Osteocyte (in vitro differentiated cells): ENCODE measurements around the gene TPSD1. TPM values are rescaled to one million over a fixed set of nuclear protein-coding genes. Genes with fewer than 3 reads are reported as not detected.
"Not testable (repeated sequence)": the region's sequence is repeated elsewhere in the genome, so short reads cannot be mapped to it uniquely, and the experiment has no call there.

Experiments used
- DNase-seq: peaks from one replicate; pipeline ENCODE4 v3.0.0; 2021; ENCODE audit warnings: mixed read lengths; ENCODE audit not compliant: unreplicated experiment; ENCODE audit errors: extremely low spot score
- H3K27ac Mint-ChIP-seq: one replicate; pipeline ENCODE4 v1.8.0; 2021; ENCODE audit warnings: mild to moderate bottlenecking, mixed read lengths; ENCODE audit not compliant: unreplicated experiment
- H3K27me3 Mint-ChIP-seq: one replicate; pipeline ENCODE4 v1.8.0; 2021; ENCODE audit warnings: mixed read lengths; ENCODE audit not compliant: unreplicated experiment
- H3K36me3 Mint-ChIP-seq: one replicate; pipeline ENCODE4 v1.8.0; 2021; ENCODE audit warnings: mixed read lengths; ENCODE audit not compliant: unreplicated experiment
- H3K4me1 Mint-ChIP-seq: one replicate; pipeline ENCODE4 v1.8.0; 2021; ENCODE audit warnings: mixed read lengths; ENCODE audit not compliant: unreplicated experiment
- H3K4me3 Mint-ChIP-seq: one replicate; pipeline ENCODE4 v1.8.0; 2021; ENCODE audit warnings: mild to moderate bottlenecking, moderate library complexity, mixed read lengths; ENCODE audit not compliant: unreplicated experiment
- H3K9me3 Mint-ChIP-seq: one replicate; pipeline ENCODE4 v1.8.0; 2021; ENCODE audit warnings: mixed read lengths; ENCODE audit not compliant: unreplicated experiment
- total RNA-seq: library from RNA; stranded (reverse); gene quantifications from 2 replicates; pipeline ENCODE4 v1.2.1, GENCODE V29; 2021
- TF ChIP-seq, protein P1 (sequence below): fragments of 200-600 bp; sonication (generic); IDR thresholded peaks from 2 replicates; pipeline ENCODE4 v1.5.0; 2021; ENCODE audit warnings: antibody characterized with exemption, mild to moderate bottlenecking, moderate library complexity

The TPSD1 gene
- total RNA-seq, 1 donor from 2014 or later = not detected

DNA sequence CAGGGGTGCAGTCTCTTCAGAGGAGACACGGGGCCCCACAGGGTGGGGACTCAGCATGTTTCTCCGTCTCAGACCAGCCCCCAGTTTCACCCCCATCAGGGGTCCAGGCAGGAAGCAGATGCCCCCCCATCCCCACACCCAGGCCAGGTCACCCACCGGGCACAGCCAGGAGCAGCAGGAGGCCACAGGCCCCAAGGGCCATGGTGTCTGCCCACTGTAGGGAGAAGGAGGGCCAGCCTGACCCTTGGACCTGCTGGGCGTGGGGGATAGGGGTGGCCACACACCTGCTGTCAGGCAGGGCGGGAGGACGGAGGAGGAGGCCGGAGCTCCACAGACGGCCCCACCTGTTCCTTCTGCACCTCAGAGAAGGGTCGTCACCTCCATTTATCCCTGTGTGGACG, 30.8 kb upstream of the TPSD1 start, which contains the start of gene TPSG1:
TPSG1 (minus strand) TSS at position 218 of the 401 bp plus-strand sequence; CDS start at position 202, 16 bp downstream.
- no peaks in the 10 kb centered on the region for H3K9me3 Mint-ChIP-seq
- H3K4me1 Mint-ChIP-seq = no peaks in the 10 kb centered on the region
- no peak within 1 kb of the TSS for H3K27ac Mint-ChIP-seq
- no peaks in the 10 kb centered on the region for H3K27me3 Mint-ChIP-seq
- DNase-seq = no peak
- no peak within 1 kb of the TSS for H3K4me3 Mint-ChIP-seq
- TF ChIP-seq, protein P1, sequence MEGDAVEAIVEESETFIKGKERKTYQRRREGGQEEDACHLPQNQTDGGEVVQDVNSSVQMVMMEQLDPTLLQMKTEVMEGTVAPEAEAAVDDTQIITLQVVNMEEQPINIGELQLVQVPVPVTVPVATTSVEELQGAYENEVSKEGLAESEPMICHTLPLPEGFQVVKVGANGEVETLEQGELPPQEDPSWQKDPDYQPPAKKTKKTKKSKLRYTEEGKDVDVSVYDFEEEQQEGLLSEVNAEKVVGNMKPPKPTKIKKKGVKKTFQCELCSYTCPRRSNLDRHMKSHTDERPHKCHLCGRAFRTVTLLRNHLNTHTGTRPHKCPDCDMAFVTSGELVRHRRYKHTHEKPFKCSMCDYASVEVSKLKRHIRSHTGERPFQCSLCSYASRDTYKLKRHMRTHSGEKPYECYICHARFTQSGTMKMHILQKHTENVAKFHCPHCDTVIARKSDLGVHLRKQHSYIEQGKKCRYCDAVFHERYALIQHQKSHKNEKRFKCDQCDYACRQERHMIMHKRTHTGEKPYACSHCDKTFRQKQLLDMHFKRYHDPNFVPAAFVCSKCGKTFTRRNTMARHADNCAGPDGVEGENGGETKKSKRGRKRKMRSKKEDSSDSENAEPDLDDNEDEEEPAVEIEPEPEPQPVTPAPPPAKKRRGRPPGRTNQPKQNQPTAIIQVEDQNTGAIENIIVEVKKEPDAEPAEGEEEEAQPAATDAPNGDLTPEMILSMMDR = no peak
- H3K36me3 Mint-ChIP-seq = peaks cover 3% of the 10 kb centered on the region

DNA sequence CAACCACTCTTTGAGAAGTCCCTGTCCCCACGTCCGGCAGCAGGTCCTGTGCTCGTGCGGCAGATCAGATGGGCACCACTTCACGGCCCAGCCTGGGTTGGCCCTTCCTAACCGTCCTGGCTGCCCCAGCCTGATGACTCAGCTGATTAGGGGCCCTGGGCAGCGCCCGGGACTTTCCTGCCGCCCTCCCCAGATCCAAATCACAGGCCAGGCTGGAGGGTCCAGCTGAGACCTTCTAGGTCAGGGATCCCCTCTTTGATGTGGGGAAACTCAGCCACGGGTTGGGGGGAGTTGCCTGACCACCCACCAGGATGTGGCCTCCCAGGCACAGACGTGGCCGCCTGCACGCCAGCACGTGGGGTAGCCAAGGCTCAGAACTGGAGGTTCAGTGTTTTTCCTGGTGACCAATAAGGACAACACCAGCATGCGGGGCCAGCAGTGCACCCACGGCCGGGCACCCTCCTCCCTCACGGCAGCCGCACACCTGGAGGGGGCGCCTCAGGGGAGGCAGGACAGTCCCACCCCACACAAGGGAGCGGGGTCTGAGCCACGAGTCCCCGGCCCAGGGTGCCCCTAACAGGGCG, 30.0 kb upstream of the TPSD1 start:
- not testable (repeated sequence) for H3K27ac Mint-ChIP-seq, H3K27me3 Mint-ChIP-seq, H3K36me3 Mint-ChIP-seq, H3K9me3 Mint-ChIP-seq, H3K4me1 Mint-ChIP-seq, H3K4me3 Mint-ChIP-seq, DNase-seq

DNA sequence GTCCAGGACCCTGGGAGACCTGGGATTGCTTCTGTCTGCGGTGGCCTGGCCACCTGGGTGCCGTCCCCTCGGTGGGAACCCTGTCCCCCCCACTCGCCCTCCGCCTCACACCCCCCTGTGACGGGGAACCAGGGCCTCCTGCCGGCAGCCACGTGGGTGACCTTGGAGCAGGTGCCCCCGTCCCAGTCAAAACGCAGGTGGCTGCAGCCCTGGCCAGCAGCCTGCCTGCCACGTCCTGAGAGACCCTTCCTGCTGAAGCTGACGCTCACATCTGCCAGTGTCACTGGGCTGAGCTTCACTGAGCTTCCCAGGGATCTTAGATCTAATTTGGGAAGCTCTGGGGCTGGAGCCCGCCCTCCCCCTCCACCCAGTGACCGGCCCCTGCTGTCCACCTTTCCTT, 29.2 kb upstream of the TPSD1 start:
- not testable (repeated sequence) for H3K36me3 Mint-ChIP-seq, DNase-seq, H3K9me3 Mint-ChIP-seq, H3K4me3 Mint-ChIP-seq, H3K27me3 Mint-ChIP-seq, H3K27ac Mint-ChIP-seq, H3K4me1 Mint-ChIP-seq

DNA sequence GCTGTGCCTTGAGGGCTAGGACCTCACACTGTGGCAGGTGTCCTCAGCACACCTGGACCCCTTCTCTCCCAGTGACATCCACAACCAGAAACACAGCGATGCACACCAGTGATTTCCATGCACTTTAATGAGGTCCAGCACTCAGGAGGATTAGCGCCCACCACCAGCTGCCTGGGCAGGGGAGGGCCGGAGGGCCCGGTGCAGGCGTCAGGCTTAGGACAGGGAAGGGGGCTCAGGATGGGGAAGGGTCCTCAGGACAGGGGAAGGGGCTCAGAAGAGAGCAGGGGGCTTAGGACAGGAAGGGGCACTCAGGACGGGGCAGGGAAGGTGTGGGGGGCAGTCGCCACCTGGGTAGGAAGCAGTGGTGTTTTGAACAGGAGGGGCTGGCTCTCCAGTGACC, 27.6 kb upstream of the TPSD1 start:
- not testable (repeated sequence) for H3K36me3 Mint-ChIP-seq, DNase-seq, H3K4me3 Mint-ChIP-seq, H3K4me1 Mint-ChIP-seq, H3K27ac Mint-ChIP-seq, H3K9me3 Mint-ChIP-seq, H3K27me3 Mint-ChIP-seq

DNA sequence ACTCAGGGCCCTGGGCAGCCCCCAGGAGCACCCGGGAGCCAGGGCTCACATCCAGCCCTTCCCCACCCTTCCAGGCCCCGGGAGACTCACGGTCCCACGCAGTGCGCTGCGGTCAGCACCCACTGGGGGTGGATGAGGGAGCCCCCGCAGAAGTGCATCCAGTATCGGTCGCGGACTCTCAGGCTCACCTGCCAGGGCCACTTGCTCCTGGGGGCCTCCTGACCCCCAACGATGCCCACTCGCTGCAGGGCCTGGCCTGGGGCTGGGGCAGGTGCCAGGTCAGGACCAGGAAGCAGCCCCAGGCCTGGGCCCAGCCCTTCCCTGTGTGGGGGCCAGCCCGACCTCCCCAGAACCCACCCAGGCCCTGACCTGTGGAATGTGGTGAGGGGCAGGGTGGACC, 26.4 kb upstream of the TPSD1 start:
- H3K4me1 Mint-ChIP-seq, H3K27ac Mint-ChIP-seq, DNase-seq, H3K27me3 Mint-ChIP-seq, H3K4me3 Mint-ChIP-seq, H3K36me3 Mint-ChIP-seq, H3K9me3 Mint-ChIP-seq: not testable (repeated sequence)

DNA sequence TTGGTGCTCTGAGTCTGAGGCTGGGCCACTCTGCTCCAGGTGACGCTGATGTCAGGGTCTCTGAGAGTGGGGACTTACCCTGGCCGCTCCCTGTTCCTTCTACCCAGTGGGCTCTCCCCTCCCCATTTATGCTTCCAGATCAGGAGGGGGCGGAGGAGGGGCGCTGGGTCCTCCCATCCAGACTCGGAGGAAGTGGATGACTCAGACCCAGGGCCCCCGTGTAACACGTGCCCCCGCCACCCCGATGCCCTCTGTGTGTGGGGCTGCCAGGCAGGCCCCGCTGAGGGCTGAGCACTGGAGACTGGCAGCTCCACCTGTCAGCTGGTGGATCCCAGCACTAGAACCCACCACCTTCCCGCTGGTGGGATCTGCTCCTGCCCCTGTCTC, 25.8 kb upstream of the TPSD1 start, which contains the start of gene TPSB2:
TPSB2 (minus strand) TSS at position 101 of the 387 bp plus-strand sequence. CDS start 233 bp downstream, outside the sequence.
- H3K27me3 Mint-ChIP-seq, DNase-seq, H3K9me3 Mint-ChIP-seq, H3K27ac Mint-ChIP-seq, H3K4me1 Mint-ChIP-seq, H3K4me3 Mint-ChIP-seq, H3K36me3 Mint-ChIP-seq: not testable (repeated sequence)

DNA sequence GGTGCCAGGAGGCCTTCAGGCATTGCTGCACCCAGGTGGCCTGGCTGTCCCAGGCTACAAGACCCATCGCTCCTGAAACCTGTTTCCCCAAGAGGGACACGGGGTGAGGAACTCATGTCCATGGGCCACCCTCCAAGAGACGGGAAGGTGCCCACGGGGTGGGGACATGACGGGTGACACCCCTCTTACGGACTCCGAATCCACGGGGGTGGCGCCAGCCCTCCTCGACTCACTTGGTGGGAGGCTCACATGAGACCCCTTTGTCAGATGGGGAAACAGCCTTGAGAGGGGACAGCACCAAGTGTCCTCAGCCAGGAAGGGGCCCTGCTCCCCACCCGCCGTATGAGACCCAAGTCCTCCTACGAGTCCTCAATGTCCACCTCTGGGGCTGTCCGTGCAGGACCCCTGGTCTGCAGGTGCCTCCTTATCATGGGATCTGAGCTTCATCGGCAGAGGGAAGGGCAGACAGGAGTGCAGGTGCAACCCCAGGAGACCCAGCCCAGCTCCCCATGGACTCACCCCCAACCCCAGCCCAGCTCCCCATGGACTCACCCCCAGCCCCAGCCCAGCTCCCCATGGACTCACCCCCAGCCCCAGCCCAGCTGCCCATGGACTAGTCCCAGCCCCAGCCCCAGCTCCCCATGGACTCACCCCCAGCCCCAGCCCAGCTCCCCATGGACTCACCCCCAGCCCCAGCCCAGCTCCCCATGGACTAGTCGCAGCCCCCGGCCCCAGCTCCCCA, 25.2 kb upstream of the TPSD1 start:
- not testable (repeated sequence) for H3K9me3 Mint-ChIP-seq, DNase-seq, H3K27ac Mint-ChIP-seq, H3K4me3 Mint-ChIP-seq, H3K36me3 Mint-ChIP-seq, H3K4me1 Mint-ChIP-seq, H3K27me3 Mint-ChIP-seq

DNA sequence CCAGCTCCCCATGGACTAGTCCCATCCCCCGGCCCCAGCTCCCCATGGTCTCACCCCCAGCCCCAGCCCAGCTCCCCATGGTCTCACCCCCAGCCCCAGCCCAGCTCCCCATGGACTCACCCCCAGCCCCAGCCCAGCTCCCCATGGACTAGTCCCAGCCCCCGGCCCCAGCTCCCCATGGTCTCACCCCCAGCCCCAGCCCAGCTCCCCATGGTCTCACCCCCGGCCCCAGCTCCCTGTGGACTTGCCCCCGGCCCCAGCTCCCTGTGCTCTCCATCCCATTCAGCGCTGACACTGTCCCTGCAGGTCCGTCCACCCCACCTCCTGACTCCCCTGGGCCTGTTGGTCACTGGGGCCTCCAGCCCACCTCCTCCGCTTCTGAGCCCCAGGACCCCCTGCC, 24.6 kb upstream of the TPSD1 start:
- not testable (repeated sequence) for H3K27ac Mint-ChIP-seq, H3K4me1 Mint-ChIP-seq, H3K27me3 Mint-ChIP-seq, H3K36me3 Mint-ChIP-seq, DNase-seq, H3K4me3 Mint-ChIP-seq, H3K9me3 Mint-ChIP-seq

DNA sequence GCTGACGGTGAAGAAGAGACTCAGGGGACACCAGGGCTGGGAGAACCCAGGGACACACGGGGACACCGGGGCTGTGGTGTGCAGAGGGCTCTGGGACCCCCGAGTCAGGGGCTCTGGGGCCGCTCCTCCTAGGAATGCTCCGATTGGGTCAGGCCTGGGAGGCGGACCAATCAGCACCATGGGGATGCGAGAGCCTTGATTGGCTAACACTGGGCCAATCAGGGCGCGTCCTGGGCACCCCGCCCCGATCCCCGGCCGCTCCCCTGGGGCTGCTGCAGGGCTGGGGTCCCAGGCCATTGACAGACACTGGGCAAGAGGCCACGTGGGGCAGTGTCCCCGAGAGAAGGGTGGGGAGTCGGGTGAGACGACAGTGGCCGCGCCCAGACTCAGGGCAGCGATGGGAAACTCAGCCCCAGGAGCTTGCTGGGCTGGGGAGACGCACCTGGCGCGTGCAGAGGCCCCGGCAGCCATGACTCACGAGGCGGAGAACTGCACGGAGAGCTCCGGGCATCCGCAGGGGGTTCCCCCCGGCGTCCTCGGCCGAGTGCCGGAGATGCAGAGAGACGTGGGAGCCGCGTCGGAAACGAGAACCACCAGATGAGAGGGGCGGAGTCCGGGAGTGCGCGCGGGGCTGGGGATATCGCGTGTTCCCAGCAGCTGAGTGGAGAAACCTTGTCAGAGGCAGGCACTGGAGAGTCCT, 23.7 kb upstream of the TPSD1 start:
- not testable (repeated sequence) for H3K4me1 Mint-ChIP-seq, H3K4me3 Mint-ChIP-seq, H3K36me3 Mint-ChIP-seq, H3K27me3 Mint-ChIP-seq, H3K9me3 Mint-ChIP-seq, DNase-seq, H3K27ac Mint-ChIP-seq

DNA sequence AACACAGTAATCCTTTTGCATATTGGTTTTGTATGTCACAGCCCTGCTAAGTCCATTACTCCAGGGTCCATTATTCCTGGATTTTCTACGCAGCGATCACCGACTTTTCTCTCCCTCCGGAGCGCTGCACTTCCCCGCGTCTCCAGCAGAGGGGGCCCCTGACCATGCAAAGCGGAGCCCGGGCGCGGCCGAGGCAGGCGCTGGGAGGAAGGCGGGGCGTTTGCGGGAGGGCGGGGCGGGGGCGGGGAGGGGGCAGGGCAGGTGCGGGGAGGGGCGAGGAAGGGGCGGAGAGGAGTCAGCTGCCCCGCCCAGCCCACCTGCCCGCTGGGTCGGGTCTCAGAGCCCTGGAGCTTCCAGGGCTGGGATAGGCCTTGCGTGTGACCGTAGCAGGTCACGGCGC, 19.2 kb upstream of the TPSD1 start:
- not testable (repeated sequence) for H3K4me3 Mint-ChIP-seq, H3K4me1 Mint-ChIP-seq, DNase-seq, H3K36me3 Mint-ChIP-seq, H3K9me3 Mint-ChIP-seq, H3K27me3 Mint-ChIP-seq, H3K27ac Mint-ChIP-seq
